Stimulated activated CD8-positive, alpha-beta memory T cell treated with anti-CD3 and anti-CD28 coated beads, Interleukin-7, amount 100 ng/mL, for 1 hour (primary cell): Measurements from ENCODE around the gene ABLIM3.

Experiments
- DNase-seq, 2 donors: peaks; one replicate each; pipeline ENCODE4 v3.0.0-alpha.2; 2020; ENCODE audit warnings: low read depth in 2 of 2

ABLIM3 gene

GRCh38 chr5:149309354-149309753 lies 168.1 kb downstream of the ABLIM3 start:
- DNase-seq, result no peak
